ENCODE measurements around the gene TUBA4B.
"Not testable (repeated sequence)": the region's sequence is repeated elsewhere in the genome, so short reads cannot be mapped to it uniquely, and the experiment has no call there.

Gene TUBA4B

DNA sequence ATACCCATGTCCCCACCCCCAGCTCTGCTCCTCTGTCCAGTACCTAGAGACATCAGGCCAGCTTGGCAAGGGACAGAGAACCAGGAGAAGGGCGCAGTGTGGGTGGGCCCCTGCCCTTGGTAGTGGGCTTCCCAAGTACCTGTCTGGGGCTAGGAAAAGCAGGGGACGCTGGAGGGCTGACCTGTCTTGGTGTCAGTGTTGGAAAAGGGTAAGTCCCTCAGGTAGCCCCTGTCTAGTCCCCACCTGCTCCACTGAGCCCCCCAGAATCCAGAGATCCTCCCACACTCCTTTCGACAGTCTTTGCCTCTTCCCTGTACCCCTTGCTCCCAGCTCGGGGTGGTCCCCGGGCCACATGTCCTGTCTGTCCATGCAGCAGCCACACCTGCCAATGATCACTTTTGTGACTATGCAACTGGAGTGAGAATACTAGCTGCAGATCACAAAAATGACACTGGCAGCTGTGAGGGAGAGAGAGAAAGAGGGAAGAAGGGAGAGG is 40.7 kb downstream of the TUBA4B start:
- DNase-seq, result no peak

DNA sequence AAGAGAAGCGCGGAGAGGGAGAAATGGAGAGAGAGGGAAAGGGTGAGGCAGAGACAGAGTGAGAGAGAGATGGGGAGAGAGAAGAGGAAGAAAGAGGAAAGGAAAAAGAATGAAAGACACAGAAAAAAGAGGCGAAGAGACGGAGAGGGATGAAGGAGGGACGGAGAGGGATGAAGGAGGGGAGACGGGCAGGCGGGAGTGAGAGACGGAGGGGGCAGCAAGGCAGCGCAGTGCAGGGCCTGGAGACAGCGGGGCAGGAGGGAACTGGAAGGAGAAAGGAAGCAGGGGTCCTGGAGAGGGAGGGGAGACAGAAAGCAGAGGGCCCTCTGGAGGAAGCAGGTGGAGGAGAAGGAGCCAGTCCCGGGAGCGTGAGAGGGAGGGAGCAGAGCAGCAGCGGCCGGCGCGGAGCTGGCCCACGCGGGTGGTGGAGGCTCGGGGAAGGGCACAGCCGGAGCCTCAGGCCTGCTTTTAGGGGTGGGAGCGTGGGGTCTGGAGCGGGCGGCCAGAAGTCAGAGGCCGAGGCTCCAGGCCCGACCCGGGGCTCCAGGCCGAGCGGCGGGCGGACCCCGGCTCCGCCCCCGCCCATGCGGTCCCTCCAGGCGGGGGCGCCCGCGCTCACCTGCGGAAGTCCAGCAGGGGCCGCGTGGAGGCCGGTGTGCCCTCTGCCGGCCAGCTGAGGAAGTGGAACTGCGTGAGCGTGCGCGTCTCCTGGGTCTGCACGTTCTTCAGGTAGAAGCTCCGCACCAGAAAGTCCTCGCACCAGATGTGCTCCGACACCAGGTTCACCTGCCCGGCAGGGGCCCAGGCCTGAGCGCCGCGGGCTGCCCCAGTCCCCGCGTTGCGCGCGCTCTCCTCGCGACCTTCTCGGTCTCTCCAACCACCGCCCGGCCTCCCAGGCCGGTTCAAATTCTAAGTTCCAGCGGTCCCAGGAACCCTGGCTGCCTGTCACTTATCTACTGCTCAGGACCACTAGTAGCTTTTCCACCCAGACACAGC is 41.6 kb downstream of the TUBA4B start:
- DNase-seq, result peak; percentile 55 to 60

DNA sequence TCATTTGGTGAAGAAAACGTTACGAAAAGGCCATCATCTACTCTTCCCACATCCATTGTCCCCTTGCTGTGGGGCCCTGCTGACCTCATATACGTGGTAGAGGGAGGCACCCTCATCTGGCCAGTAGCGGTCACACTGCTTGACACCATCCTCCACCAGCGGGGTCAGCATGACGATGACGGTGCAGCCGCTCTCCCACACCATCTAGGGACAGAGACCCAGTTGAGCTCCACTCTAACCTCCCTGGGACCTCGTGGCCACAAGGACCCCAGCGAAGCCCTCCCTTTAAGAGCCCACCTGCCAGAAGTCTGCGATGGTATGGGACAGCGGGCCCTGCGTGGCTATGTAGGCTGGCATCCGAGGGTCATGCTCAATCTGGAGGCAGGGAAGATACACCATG is 43.1 kb downstream of the TUBA4B start:
- DNase-seq, result no peak

DNA sequence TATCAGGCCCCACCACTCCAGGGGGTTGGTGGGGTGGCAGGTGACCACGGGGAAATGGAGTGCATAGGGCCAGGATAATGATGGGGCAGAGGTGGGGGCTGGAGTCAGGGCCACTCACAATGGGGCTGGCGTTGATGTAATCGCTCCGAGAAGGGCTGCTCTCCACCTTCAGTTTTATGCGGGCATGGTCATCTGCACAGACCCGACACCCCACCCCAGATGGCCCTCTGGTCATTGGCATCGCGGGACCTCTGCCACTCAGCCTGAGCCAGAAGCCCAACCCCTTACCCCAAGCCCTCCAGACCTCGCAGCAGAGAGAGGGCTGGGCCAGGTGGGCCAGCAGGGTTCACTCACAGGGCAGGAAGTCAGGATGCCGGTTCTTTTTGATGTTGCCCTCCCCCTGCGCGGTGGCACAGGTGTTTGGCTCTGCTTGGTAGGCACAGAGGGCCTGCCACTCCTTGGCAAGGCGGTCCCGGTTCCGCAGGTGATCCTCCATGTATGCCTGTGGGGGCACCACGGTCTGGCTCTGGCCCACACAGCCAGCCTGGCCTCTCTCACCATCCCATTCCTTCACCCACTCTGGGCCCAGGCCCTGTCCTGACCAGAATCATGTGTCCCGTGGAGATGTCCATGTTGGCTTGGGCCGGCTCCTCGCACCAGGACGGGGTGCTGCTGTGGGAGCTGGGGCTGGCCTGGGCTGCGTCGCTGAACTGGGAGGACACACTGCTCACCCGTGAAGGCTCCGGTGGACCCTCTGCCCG is 43.8 kb downstream of the TUBA4B start:
- no peak for DNase-seq

DNA sequence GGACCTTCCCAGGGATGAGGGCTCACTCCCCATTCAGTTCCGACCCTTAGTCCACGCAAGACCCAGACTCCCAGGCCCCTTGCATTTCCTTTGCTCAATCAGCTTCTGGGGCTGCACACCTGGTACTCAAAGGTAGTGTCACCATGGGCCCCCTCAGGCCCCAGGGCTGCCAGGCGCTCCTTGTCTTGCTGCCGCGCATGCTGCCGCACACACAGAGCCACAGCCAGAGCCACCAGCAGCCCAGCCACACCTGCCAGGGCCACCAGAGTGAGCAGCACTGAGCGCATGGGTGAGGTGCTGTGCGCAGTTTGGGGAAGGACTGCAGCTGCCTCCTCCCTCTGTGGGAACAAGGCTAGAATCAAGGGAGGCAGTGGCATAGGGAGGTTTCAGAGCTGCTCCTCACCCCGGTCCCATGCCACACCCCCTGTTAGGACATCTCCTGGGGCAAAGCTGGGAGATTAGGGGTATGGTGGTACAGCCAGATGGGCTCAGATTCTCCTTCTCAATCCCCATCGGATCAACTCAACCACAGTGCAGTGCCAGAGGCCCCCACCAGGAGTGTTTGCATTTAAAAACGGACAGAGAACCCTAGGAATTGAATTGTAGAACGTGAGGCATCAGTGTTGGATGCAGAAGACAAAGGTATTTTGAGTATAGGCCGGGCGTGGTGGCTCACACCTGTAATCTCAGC is 44.9 kb downstream of the TUBA4B start:
- DNase-seq, result no peak

DNA sequence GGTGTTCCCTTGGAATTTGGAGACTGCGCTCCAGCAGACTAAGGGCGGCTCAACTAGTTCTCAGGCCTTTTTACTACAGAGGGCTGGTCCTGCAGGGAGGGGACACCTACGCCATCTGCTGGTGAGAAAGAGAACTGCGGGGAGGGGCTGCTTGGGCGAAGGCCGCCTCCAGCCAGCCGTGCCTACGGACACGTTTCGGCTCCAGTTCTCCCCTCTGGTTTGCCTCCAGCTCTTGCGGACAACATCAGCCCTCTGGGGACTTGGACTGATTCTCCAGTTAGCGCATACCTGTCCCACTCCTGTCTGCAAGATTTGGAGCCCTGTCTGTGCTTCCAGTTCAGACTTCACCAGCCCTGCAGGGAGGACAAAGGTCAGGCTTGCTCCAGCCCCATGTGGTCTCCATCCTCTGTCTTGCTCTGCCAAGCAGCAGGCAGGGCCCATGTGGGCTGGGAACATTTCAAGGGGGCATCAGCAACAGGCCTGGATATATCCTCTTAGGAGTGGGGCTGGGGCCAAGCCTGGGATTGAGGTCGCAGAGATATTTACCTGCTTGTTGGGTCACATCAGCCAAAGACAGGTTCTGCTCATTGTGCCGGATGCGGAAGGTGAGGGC is 45.8 kb downstream of the TUBA4B start:
- DNase-seq, result peak; percentile 55 to 60

DNA sequence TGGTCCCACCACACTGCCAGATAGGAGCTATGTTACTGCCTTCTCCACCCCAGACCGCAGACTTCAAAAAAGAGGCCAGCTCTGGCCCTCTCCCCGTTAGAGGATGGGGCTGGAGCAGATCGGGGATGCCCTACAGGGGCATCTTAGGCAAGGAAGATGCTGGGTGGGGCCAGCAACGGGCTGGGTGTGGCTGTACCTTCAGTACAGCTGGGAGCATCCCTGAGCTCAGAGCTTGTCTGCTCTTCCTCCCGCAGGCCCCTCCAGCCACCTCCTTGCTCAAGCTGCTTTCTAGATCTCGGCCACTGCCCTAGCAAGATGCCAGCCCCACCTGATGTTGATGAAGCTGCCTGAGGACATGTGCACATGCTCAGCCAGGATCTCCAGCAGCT is 46.3 kb downstream of the TUBA4B start:
- DNase-seq, result no peak

DNA sequence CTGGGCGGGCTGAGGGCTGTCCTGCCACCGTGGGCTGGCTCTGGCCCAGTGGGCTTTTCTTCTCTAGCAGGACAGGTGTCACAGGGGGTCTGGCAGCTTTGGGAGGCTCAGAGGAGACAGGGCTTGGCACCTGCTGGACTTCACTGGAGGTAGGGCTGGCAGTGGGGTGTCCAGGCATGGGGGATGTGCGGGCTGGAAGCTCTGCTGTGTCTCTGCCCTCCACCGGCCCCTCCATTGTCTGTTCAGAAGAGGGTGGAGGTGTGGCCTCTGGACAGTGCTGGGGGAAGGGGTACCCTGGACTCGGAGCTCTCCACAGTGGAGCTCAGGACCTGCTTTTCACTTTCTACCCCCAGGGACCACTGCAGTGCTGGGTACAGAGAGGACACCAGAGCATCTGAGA is 47.0 kb downstream of the TUBA4B start:
- no peak for DNase-seq

DNA sequence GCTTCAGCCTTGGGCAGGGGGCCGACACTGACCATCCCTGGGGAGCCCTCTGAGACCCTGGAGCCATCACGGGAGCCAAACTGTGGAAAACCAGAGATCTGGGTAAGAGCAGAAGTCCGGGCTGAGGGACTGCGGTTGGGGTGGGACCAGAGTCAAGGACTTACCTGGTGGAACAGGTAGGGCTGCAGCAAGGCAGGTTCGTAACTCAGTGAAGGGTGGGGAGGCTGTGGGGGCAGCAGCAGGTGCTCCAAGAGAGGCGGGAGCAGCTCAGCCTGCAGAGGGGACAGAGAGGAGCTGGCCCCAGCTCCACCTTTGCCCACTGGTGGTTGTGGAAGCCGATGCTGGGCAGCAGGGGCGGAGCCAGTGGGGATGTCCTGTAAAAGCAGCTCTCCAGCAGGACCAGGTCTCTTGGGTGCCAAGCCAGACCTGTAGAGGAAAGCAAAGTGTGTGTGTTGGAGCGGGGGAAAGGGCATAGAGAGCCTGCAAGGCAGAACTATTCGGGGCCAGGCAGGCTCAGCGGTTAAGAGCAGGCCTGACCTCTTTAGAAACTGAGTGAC is 49.4 kb downstream of the TUBA4B start:
- DNase-seq, result no peak

DNA sequence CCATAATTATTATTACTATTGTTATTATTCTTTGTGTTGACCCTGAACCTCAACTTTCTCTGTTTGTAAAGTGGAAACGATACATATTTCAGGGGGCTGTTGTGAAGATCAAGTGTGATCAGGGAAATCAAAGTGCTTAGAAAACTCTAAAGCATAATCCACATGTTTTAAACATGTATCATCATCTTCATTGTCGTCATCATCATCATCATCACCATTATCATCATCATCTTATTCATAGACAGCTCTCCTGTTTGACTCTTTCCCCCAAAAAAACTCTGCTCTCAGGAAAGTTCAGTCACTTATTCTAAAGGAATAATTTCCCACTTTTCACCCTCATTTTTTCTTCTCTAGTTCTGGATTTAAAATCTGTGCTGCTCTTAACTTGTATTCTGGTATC is 51.2 kb downstream of the TUBA4B start:
- DNase-seq, result no peak

DNA sequence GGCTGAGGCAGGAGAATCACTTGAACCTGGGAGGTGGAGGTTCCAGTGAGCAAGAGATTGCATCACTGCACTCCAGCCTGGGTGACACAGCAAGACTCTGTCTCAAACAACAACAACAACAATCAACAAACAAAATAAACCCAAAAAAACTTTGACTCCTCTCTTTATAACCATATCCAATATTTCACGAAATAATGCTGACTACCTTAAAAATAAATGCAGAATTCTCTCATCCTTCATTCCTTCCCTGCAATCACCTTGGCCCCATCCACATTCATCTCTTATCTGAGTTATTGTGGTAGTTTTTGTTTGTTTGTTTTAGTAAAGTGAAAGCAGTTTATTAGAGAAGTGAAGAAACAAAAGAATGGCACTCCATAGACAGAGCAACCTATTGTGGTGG is 53.0 kb downstream of the TUBA4B start:
- DNase-seq, result no peak

DNA sequence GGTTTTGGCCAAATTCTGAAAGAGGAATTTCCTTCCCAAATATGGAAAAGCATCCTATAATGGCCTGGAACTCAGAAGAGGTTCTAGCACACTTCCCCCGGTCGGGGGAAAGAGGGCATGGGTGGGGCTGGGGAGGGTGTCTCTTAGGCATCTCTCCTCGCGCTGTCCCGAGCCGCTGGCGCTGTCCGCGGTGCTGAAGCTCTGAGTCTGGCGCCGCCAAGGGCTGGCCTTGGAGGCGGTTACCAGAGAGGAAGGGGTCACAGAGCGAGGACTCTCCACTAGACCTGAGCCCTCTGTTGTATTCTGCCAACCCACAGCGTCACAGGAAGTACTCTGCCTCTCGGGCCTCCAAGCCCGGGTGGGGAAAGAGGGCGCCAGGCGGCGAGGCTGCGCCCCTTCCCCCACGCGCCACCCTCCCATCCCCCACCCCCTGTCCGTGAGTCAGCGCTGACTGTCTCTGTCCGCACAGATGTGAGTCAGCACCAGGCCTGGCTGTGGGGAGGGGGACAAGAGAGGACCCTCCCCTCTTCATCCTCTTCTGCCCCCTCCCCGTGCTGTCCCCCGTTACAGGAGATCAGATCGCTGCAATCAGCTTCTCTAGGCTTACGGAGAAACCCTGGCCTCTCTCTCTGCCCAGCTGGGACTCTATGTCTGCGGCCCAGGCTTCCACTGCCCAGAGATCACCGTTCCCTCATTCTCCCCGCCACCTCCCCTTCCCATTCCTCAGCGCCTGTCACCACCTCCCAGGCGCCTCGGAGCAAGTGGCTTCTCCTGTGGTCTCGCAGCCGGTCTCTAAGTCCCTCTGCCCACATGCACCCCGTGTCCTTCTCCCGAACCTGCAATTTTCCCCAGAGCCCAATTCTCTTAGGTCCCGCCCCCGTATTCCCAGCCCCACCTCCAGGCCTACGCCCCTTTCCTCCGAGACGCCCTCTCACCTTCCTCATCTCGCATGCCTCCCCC is 55.4 kb downstream of the TUBA4B start:
- DNase-seq, result peak; percentile 12 to 43

DNA sequence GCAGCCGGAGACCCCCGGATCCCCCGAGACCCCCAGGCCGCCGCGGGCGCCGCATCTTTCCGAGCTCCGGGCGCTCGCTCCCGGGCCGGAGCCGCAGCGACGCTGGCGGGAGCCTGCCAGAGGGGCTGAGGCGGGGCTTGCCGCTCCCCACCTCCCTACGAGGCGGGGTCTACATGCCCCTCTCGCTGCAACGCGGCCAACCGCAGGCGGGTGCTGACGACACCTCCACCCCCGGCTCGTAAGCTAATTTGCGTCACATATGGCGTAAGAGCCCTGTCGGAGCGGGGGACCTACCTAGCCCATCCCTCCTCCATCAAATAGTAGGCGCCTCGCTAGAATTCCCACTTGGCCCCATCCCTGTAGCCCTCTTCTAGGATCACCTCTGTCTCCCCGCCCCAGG is 56.2 kb downstream of the TUBA4B start, which contains the start of gene PTPRN:
PTPRN (minus strand) TSS at position 124 of the 400 bp plus-strand sequence; CDS start at position 55, 69 bp downstream.
- DNase-seq, result no peak

DNA sequence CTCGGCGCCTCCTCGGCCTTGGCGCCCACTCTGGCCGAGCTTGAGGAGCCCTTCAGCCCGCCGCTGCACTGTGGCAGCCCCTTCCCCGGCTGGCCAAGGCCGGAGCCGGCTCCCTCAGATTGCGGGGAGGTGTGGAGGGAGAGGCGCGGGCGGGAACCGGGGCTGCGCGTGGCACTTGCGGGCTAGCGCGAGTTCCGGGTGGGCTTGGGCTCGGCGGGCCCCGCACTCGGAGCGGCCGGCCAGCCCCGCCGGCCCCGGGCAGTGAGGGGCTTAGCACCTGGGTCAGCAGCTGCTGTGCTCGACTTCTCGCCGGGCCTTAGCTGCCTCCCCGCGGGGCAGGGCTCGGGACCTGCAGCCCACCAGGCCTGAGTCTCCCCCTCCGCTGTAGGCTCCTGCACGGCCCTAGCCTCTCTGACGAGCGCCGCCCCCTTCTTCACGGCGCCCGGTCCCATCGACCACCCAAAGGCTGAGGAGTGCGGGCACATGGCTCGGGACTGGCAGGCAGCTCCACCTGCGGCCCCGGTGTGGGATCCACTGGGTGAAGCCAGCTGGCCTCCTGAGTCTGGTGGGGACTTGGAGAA is 59.7 kb downstream of the TUBA4B start:
- DNase-seq, result not testable (repeated sequence)

DNA sequence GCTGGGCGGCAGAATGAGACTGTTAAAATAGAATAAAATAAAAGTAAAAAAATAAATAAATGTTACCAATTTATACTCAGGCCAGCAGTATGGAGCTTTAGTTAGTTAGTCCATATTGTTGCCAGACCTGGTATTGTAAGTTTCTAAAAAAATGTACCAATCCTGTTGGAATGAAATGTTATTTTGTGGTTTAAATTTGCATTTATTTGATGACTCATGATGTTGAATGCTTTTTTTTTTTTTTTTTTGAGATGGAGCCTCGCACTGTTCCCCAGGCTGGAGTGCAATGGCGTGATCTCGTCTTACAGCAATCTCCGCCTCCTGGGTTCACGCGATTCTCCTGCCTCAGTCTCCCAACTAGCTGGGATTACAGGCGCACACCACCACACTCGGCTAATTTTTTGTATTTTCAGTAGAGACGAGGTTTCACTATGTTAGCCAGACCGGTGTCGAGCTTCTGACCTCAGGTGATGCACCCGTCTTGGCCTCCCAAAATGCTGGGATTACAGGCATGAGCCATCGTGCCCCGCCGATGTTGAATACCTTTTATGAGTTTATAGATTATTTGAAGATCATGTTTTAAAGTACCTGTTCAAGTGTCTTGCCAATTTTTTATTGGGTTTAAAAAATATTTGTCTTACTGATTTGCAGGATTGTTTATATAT is 61.9 kb downstream of the TUBA4B start:
- DNase-seq, result no peak

Measured in bone marrow (tissue), 2 donors.